Left ventricle myocardium inferior (tissue), 1 donor: ENCODE results near the gene GNAT1. TPM values are rescaled to one million over a fixed set of nuclear protein-coding genes. Genes with fewer than 3 reads are reported as not detected.

Source experiments
- DNase-seq: peaks from one replicate; pipeline ENCODE4 v3.0.0-alpha.2; 2020
- H3K27ac ChIP-seq: fragments of 200-600 bp; replicated peaks from 2 replicates; pipeline ENCODE4 v1.8.0; 2021
- H3K27me3 ChIP-seq: fragments of 200-600 bp; 2 replicates; pipeline ENCODE4 v1.8.0; 2021; ENCODE audit warnings: low read depth
- H3K36me3 ChIP-seq: fragments of 200-600 bp; 2 replicates; pipeline ENCODE4 v1.8.0; 2021
- H3K4me1 ChIP-seq: fragments of 200-600 bp; 2 replicates; pipeline ENCODE4 v1.8.0; 2021
- H3K4me3 ChIP-seq: fragments of 200-600 bp; 2 replicates; pipeline ENCODE4 v1.8.0; 2021; ENCODE audit warnings: mild to moderate bottlenecking, moderate library complexity
- H3K9me3 ChIP-seq: fragments of 200-600 bp; replicated peaks from 2 replicates; pipeline ENCODE4 v1.8.0; 2021
- intact Hi-C: fragments of 100-400 bp; cut with micrococcal nuclease; formaldehyde crosslinking; loops from one replicate; pipeline ENCODE4 v1.11.0; 2022
- long read RNA-seq: library from polyadenylated mRNA; unstranded; transcript quantifications from one replicate; pipeline ENCODE4 v2.0.0, GENCODE V29; 2021
- total RNA-seq: library from RNA; stranded (reverse); fragmentation: NEBNext Ultra II Directional; extraction: Animal tissue kit (Norgen Biotek cat#: 25700); gene quantifications from one replicate; pipeline ENCODE4 v1.2.1, GENCODE V29; 2021
- TF ChIP-seq, protein P1 (sequence below): fragments of 200-600 bp; IDR thresholded peaks from 2 replicates; pipeline ENCODE4 v1.8.0; 2021; ENCODE audit warnings: antibody characterized with exemption, mild to moderate bottlenecking, borderline replicate concordance
- donor health status: DM: no; HTN: yes; CAD: no; lungs with severe emphysema.

GNAT1 gene
- not detected for total RNA-seq
- long read RNA-seq = 0 reads

DNA sequence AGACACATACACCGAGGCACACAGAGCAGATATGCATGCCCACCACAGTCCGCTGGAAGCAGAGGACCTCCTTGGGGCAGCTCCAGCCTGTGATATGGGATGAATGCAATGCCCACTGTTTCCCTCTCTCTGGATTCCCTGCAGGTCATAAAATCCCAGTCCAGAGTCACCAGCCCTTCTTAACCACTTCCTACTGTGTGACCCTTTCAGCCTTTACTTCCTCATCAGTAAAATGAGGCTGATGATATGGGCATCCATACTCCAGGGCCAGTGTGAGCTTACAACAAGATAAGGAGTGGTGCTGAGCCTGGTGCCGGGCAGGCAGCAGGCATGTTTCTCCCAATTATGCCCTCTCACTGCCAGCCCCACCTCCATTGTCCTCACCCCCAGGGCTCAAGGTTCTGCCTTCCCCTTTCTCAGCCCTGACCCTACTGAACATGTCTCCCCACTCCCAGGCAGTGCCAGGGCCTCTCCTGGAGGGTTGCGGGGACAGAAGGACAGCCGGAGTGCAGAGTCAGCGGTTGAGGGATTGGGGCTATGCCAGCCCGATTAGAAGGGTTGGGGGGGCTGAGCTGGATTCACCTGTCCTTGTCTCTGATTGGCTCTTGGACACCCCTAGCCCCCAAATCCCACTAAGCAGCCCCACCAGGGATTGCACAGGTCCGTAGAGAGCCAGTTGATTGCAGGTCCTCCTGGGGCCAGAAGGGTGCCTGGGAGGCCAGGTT lies at the start of gene GNAT1:
TSS of gene GNAT1 (plus strand) at position 675 of the 725 bp plus-strand sequence. CDS start 116 bp downstream, outside the sequence.
- TF ChIP-seq, protein P1, sequence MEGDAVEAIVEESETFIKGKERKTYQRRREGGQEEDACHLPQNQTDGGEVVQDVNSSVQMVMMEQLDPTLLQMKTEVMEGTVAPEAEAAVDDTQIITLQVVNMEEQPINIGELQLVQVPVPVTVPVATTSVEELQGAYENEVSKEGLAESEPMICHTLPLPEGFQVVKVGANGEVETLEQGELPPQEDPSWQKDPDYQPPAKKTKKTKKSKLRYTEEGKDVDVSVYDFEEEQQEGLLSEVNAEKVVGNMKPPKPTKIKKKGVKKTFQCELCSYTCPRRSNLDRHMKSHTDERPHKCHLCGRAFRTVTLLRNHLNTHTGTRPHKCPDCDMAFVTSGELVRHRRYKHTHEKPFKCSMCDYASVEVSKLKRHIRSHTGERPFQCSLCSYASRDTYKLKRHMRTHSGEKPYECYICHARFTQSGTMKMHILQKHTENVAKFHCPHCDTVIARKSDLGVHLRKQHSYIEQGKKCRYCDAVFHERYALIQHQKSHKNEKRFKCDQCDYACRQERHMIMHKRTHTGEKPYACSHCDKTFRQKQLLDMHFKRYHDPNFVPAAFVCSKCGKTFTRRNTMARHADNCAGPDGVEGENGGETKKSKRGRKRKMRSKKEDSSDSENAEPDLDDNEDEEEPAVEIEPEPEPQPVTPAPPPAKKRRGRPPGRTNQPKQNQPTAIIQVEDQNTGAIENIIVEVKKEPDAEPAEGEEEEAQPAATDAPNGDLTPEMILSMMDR = no peak
- no peak for DNase-seq
- intact Hi-C loops = loop anchor here (10.0 kb wide), 1 partner anchor 84 kb away; the partner anchor contains the start of gene LSMEM2

GRCh38 chr3:50146316-50146901 lies 45.0 kb upstream of the GNAT1 start:
- H3K27me3 ChIP-seq = no peaks in the 10 kb centered on the region
- no peak for DNase-seq
- TF ChIP-seq, protein P1 = no peak

More for the DNA sequence above, at the start of gene GNAT1:
- no peaks in the 10 kb centered on the region for H3K9me3 ChIP-seq
- peaks cover 27% of the 10 kb centered on the region for H3K4me1 ChIP-seq
- no peaks in the 10 kb centered on the region for H3K36me3 ChIP-seq
- peaks cover 48% of the 10 kb centered on the region for H3K27me3 ChIP-seq
- no peak within 1 kb of the TSS for H3K27ac ChIP-seq
- no peak within 1 kb of the TSS for H3K4me3 ChIP-seq

GRCh38 chr3:50147016-50147415 lies 44.4 kb upstream of the GNAT1 start:
- no peaks in the 10 kb centered on the region for H3K36me3 ChIP-seq
- no peaks in the 10 kb centered on the region for H3K4me1 ChIP-seq
- intact Hi-C loops = no loop called here
- no peak overlapping the region for H3K27ac ChIP-seq
- no peaks in the 10 kb centered on the region for H3K27me3 ChIP-seq
- TF ChIP-seq, protein P1 = no peak
- no peak overlapping the region for H3K4me3 ChIP-seq
- DNase-seq = no peak
- no peaks in the 10 kb centered on the region for H3K9me3 ChIP-seq

More at GRCh38 chr3:50146316-50146901, 45.0 kb upstream of the GNAT1 start:
- Histone ChIP-seq H3K9me3 (no peaks in the 10 kb centered on the region), H3K4me3 (no peak overlapping the region), H3K27ac (no peak overlapping the region), H3K4me1 (no peaks in the 10 kb centered on the region), H3K36me3 (no peaks in the 10 kb centered on the region)
- intact Hi-C loops = no loop called here

DNA sequence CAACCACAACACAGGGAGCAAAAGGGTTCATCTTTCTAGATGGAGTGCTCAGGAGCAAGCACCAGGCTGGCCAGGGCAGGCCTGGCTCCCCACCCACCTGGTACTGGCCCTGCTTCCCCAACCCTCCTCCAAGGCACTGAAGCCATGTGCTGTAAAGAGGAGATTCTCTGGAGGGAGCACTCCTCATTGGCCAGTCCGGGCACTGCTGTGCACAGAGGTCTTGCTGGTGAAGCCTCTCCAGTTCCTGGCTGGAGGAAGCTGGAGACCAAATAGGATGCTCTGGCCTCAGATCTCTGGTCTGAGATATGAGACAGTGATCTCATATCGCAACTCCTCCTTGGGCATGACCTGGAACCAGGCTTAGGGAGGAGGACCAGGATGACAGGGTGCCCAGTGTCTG lies 44.0 kb upstream of the GNAT1 start:
- H3K27me3 ChIP-seq = no peaks in the 10 kb centered on the region
- H3K27ac ChIP-seq = no peak overlapping the region
- no peak for DNase-seq
- H3K4me1 ChIP-seq = no peaks in the 10 kb centered on the region
- H3K4me3 ChIP-seq = no peak overlapping the region
- TF ChIP-seq, protein P1 = no peak
- H3K9me3 ChIP-seq = no peaks in the 10 kb centered on the region
- no peaks in the 10 kb centered on the region for H3K36me3 ChIP-seq
- intact Hi-C loops = no loop called here

DNA sequence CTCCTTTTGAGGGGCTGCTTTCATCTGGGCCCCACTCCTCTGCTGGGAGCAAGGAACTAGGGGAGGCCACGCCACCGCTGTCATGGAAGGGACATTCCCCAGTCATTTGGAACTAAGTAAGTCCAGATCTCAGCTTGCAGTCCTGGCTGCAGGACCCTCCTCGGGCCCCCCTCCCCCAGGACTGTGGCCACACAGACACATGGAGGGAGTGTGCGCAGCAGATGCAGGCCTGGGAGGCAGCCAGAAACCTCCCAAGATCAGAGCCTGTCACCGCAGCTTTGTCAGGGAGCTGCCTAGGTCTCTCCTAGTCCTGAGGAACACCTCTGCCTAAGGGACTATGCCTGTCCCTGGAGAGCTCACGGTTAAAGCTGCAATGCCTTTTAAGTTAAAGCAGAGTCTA lies 43.5 kb upstream of the GNAT1 start:
- Histone ChIP-seq H3K27me3 (no peaks in the 10 kb centered on the region), H3K36me3 (no peaks in the 10 kb centered on the region), H3K4me3 (no peak overlapping the region), H3K27ac (no peak overlapping the region), H3K4me1 (no peaks in the 10 kb centered on the region), H3K9me3 (no peaks in the 10 kb centered on the region)
- intact Hi-C loops = no loop called here
- DNase-seq = no peak
- TF ChIP-seq, protein P1 = no peak
